GM19043 (cell line): ENCODE measurements around the gene AKR1B15.
"Not testable (repeated sequence)": the region's sequence is repeated elsewhere in the genome, so short reads cannot be mapped to it uniquely, and the experiment has no call there.

Source experiments
- ATAC-seq: cut with Tn5 transposase; IDR thresholded peaks from one replicate; pipeline ENCODE4 v1.9.1; 2021; ENCODE audit warnings: low read depth; ENCODE audit not compliant: unreplicated experiment

Gene AKR1B15

DNA sequence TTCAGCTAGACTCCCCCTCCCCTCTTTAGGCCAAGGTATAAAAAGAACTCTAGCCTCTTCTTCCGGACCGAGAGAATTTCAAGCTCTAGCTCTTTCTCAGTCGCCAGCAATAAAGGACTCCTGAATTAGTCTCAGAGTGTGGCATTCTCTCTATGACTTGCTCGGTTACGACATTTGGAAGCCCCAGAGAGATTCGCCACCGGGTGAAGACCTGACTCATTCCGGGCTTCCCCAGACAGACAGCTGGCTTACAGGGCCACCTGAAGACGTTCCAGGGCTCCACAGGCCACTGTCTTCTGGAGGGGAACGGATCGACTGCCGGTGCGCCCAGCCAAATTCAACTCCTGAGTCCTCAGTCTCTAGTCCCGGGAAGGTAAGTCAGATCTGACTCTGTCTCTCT is at the start of gene AKR1B15:
TSS of gene AKR1B15 (plus strand) at position 234 of the 400 bp plus-strand sequence. CDS start 15,510 bp downstream, outside the sequence.
- peak; percentile 85 for ATAC-seq

DNA sequence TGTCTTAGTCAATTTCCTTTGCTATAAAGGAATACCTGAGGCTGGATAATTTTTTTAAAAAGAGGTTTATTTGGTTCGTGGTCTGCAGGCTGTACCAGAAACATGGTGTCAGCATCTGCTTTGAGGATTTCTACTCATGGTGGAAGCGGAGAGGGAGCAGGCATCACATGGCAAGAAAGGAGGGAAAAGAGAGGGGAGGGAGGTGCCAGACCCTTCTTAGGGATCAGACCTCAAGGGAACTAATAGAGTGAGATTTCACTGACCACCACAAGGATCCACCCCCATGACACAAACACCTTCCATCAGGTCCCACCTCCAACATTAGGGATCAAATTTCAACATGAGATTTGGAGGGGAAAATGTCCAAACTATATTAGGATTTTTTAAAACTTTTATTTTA is 48.5 kb upstream of the AKR1B15 start:
- no peak for ATAC-seq

DNA sequence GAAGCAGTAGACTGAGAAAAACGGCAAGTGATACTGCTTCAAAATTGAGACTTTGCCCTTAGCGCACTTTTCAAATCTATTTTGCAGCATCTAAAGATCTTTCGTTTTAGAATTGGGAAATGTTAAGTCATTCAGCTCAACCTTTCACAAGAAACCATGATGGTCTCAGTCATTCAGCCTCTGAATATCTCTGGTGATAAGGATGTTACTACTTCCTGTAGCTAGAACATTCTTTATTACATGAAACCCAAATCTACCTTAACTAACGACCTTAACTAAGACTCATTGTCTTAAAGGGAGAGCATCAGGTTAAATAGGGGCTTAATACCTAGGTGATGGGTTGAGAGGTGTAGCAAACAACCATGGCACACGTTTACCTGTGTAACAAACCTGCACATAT is 47.9 kb upstream of the AKR1B15 start:
- ATAC-seq, result no peak

GRCh38 chr7:134502463-134503371 is 46.2 kb upstream of the AKR1B15 start:
- no peak for ATAC-seq

- no peak for ATAC-seq
Measured at GRCh38 chr7:134504660-134505164, 44.2 kb upstream of the AKR1B15 start.

GRCh38 chr7:134505856-134506255 is 43.1 kb upstream of the AKR1B15 start:
- no peak for ATAC-seq

DNA sequence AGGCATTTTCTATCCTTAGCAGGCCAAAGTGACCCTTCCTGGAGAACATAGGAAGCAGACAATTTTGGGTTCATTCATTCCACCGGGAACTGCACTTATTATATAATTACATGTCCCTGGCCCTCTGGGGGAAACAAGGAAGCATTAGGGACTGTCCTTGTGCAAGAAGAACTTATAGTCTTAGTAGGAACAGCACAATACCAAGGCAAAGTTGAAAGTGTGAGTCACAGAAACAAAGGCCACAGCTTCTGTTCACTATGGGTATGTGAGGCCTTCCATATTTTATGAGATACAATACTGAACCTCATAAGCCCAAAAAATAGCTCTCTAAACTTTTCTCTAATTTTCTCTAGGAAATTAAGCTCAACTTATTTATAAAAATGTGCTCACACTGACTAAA is 39.9 kb upstream of the AKR1B15 start:
- ATAC-seq, result no peak

GRCh38 chr7:134510646-134511045 is 38.3 kb upstream of the AKR1B15 start:
- ATAC-seq, result no peak

- ATAC-seq, result no peak
Measured at GRCh38 chr7:134512271-134512670, 36.6 kb upstream of the AKR1B15 start.

GRCh38 chr7:134513169-134513752 is 35.6 kb upstream of the AKR1B15 start:
- ATAC-seq, result no peak

- ATAC-seq, result no peak
Measured at GRCh38 chr7:134514106-134514505, 34.8 kb upstream of the AKR1B15 start.

GRCh38 chr7:134514663-134515062 is 34.2 kb upstream of the AKR1B15 start:
- ATAC-seq, result no peak

GRCh38 chr7:134515569-134516468 is 33.1 kb upstream of the AKR1B15 start:
- ATAC-seq, result no peak

- no peak for ATAC-seq
Measured at GRCh38 chr7:134520130-134520529, 28.8 kb upstream of the AKR1B15 start.

- ATAC-seq, result no peak
Measured at GRCh38 chr7:134522601-134523000, 26.3 kb upstream of the AKR1B15 start.

DNA sequence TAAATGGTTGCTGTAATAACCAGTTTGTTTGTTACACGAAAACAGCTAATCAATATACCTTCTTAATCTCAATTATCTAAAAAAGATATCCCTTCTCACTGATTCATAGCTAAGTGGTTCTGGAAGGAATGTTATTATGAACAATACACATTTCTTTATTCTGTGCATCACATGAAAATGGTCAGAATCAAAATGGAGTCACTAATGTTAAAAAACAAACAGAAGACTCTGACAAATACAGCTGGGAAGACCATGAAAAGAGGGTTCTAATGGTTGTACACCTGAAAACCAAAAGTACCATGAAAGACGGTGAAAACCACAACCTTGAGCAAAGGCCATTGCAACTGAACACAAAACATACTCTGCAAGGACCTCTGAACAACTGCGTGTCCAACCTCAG is 23.5 kb upstream of the AKR1B15 start:
- not testable (repeated sequence) for ATAC-seq

DNA sequence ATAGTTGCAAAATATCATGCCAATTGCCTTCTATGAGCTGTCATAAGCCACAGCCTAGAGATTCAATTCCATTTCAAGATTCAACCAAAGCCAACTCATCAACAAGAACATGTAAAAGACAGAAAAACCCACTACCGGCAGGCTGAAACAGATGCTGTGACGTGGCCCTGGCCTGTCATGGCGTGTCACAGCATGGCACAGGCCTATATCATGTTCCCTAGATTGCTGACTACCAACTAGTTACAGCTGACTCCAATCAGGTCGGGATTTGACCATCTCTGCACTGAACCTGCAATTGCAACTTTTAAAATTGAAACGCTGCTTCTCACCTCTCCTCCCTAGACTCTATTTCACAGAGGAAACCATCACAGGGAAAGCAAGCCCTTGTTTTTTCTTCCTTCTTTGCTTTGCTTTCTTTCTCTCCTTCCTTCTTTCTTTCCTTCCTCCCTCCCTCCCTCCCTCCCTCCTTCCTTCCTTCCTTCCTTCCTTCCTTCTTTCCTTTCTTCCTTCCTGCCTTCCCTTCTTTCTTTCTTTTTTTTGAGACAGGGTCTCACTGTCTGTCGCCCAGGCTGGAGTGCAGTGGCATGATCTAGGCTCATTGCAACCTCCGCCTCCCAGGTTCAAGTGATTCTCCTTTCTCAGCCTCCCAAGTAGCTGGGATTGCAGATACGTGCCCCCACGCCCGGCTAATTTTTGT is 22.2 kb upstream of the AKR1B15 start:
- ATAC-seq, result not testable (repeated sequence)

DNA sequence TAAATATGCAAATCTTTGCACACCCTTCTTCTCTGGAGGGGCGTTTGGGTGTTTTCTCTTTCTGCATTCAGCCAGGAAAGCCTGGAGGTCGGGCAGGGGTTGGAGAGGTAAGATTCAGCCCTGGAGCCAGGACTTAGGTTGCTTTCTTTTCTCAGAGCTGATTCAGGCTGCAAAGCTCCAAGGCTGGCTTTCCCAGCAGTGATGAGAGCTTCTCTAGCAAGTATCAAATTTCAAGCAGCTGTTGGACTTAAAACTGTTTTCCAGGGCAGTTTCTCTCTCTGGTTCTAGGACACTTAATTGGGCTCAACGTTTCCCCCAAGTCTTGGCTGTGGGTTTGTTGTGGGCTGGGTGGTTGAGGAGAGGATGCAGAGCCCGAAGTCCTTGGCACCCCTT is 20.9 kb upstream of the AKR1B15 start:
- no peak for ATAC-seq

DNA sequence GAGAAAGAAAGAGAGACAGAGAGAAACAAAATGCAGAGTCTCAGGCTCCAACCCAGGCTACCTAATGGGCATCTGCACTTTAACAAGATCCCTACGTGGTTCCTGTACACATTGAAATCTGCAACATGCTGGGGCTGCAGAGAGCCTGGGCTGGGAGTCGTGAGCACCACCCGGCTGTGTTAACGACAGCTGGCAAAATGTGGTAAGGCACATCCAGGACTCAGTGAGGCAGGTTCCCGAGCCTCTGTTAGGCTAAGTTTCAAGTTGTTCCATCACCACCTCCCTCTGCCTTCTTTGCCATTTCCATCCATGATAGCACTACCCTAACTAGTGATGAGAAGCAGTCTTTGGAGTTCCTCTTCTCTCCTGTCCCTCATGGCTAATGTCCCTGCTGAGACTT is 20.2 kb upstream of the AKR1B15 start:
- ATAC-seq, result no peak

DNA sequence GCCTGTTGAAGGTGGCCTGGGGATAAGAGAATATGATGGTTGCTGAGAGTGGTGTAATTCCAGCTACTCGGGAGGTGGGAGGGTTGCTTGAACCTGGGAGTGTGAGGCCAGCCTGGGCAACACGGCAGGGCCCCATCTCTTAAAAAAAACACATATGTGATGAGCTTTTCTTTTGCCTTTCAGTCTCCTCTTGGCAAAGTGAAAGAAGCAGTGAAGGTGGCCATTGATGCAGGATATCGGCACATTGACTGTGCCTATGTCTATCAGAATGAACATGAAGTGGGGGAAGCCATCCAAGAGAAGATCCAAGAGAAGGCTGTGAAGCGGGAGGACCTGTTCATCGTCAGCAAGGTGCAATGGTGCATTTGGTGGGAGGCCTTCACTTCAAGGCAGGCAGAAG is 18.4 kb upstream of the AKR1B15 start:
- ATAC-seq, result no peak
